GM12878 (cell line): ENCODE results near the gene PRIM1. TPM values are rescaled to one million over a fixed set of nuclear protein-coding genes. Genes with fewer than 3 reads are reported as not detected.

Source experiments
- BCL11A ChIP-seq: IDR thresholded peaks from 2 replicates; pipeline ENCODE4 v1.6.1; 2011; ENCODE audit warnings: low read depth, low read length
- CEBPB ChIP-seq, 2 experiments: fragments of 150-350 bp in 1 of 2; IDR thresholded peaks; 2 replicates each; pipeline ENCODE4 v1.6.1; 2012 to 2014; ENCODE audit warnings: low read depth in 2 of 2, low read length in 2 of 2, borderline replicate concordance in 1 of 2, inconsistent platforms in 1 of 2
- CHD2 ChIP-seq: IDR thresholded peaks from 2 replicates; pipeline ENCODE4 v1.6.1; 2011; ENCODE audit warnings: low read depth, low read length, improper control_type of control experiment, borderline replicate concordance
- CREB1 ChIP-seq: IDR thresholded peaks from 2 replicates; pipeline ENCODE4 v1.6.1; 2012; ENCODE audit warnings: low read depth, mild to moderate bottlenecking, inconsistent platforms
- GABPA ChIP-seq: IDR thresholded peaks from 2 replicates; pipeline ENCODE4 v1.6.1; 2014; ENCODE audit warnings: antibody characterized with exemption, low read depth, mild to moderate bottlenecking, inconsistent platforms
- IKZF1 ChIP-seq: fragments of 450-650 bp; conservative IDR thresholded peaks from 2 replicates; pipeline ENCODE4 v1.6.1; 2017; ENCODE audit warnings: antibody characterized with exemption, mild to moderate bottlenecking
- MTA2 ChIP-seq: fragments of 450-650 bp; IDR thresholded peaks from 2 replicates; pipeline ENCODE4 v1.6.1; 2016; ENCODE audit warnings: low read depth, mild to moderate bottlenecking, moderate library complexity
- NR2C1 ChIP-seq: fragments of 450-650 bp; IDR thresholded peaks from 2 replicates; pipeline ENCODE4 v1.6.1; 2017; ENCODE audit warnings: antibody characterized with exemption, mild to moderate bottlenecking, moderate library complexity
- PBX3 ChIP-seq: IDR thresholded peaks from 2 replicates; pipeline ENCODE4 v1.6.1; 2011; ENCODE audit warnings: mild to moderate bottlenecking, low read depth, low read length, moderate library complexity; ENCODE audit not compliant: insufficient replicate concordance
- RAD21 ChIP-seq: IDR thresholded peaks from 2 replicates; pipeline ENCODE4 v1.6.1; 2011; ENCODE audit warnings: mild to moderate bottlenecking, low read depth, low read length, moderate library complexity; ENCODE audit not compliant: insufficient read depth
- SREBF2 ChIP-seq: IDR thresholded peaks from 2 replicates; pipeline ENCODE4 v1.6.1; 2012; ENCODE audit warnings: mild to moderate bottlenecking, low read length
- TARDBP ChIP-seq: IDR thresholded peaks from 2 replicates; pipeline ENCODE4 v1.6.1; 2016; ENCODE audit warnings: borderline replicate concordance
- ZBED1 ChIP-seq: IDR thresholded peaks from 2 replicates; pipeline ENCODE4 v1.6.1; 2016; ENCODE audit warnings: borderline replicate concordance
- ZNF217 ChIP-seq: fragments of 450-650 bp; IDR thresholded peaks from 2 replicates; pipeline ENCODE4 v1.6.1; 2017; ENCODE audit warnings: antibody characterized with exemption, mild to moderate bottlenecking
- polyA plus RNA-seq, 11 experiments: library from polyadenylated mRNA; depleted of rRNA in 4 of 11; unstranded in 6 of 11; stranded (reverse) in 5 of 11; fragments of >200 nt; fragmentation: Nextera tagmentation in 4 of 11; fragmentation: Illumina TruSeq in 1 of 11; extraction: Ambion mirVana in 4 of 11; extraction: Trizol in 1 of 11; gene quantifications; 1 replicate in 1 of 11; 2 replicates in 10 of 11; pipeline versions ENCODE4 v1.2.1 to v1.2.3, GENCODE V29; 2011 to 2016; ENCODE audit warnings: inconsistent platforms in 2 of 11, missing spikeins in 2 of 11, low read depth in 1 of 11
- total RNA-seq, 4 experiments: library from RNA; depleted of rRNA in 3 of 4; stranded (reverse); fragments of >200 nt in 3 of 4; fragmentation: Illumina TruSeq in 1 of 4; extraction: Trizol in 1 of 4; gene quantifications; 2 replicates each; pipeline versions ENCODE4 v1.2.1 to v1.2.3, GENCODE V29; 2013 to 2021
- TF ChIP-seq, protein P1 (sequence below): IDR thresholded peaks from 2 replicates; pipeline ENCODE4 v1.6.1; 2011; ENCODE audit warnings: low read depth, mild to moderate bottlenecking, low read length, moderate library complexity, borderline replicate concordance; ENCODE audit errors: extremely low read depth
- TF ChIP-seq, protein P2 (sequence below): fragments of 450-650 bp; IDR thresholded peaks from 2 replicates; pipeline ENCODE4 v1.6.1; 2018; ENCODE audit warnings: borderline replicate concordance, mild to moderate bottlenecking; ENCODE audit not compliant: partially characterized antibody

PRIM1 gene
- total and polyA plus RNA-seq, 10 of the 15 experiments (the other 5 are each of a cell fraction or from before 2014, with no cell fraction given): 27.1 to 70.6 (median 55.7) TPM

DNA sequence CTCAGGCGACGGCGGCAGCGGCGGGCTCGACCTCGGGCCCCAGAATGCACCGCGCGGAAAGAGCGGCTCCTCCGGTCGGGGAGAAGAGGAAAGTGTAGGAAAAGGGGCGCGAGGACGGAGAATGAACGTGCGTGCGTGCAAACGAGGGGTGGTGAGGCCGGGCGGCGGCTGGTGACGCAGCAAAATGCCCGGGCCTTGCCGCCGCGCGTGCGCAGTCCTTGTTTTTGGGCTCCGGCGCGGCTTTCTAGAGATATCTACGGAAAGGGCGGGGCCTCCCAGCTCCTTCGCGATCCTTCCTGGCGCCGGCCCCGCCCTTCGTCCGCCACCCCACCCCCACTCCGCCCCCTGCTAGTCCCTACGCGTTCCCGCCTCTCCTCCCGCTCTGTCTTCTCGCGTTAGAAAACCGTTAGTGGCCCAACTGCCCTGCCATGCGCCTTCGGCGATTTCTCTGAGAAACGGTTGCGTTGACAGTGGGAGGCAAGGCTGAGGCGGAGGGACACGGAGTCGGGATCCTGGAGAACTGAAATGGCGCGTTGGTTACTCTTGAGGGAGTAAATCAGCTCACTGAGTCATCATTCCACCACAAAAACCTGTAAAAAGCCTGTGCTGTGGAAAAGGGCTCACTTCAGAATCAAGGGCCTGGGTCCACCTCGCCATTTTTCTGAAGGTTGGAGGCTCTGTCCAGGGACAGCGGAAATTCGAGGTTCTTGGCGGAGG lies 63.8 kb downstream of the PRIM1 start, which contains the start of gene PTGES3 (continued):
- no peak for TF ChIP-seq NR2C1
- TF ChIP-seq TARDBP: no peak
- TF ChIP-seq, protein P1, sequence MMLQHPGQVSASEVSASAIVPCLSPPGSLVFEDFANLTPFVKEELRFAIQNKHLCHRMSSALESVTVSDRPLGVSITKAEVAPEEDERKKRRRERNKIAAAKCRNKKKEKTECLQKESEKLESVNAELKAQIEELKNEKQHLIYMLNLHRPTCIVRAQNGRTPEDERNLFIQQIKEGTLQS: no peak
- TF ChIP-seq IKZF1: peak; percentile 80
- no peak for TF ChIP-seq SREBF2
- TF ChIP-seq, protein P2, sequence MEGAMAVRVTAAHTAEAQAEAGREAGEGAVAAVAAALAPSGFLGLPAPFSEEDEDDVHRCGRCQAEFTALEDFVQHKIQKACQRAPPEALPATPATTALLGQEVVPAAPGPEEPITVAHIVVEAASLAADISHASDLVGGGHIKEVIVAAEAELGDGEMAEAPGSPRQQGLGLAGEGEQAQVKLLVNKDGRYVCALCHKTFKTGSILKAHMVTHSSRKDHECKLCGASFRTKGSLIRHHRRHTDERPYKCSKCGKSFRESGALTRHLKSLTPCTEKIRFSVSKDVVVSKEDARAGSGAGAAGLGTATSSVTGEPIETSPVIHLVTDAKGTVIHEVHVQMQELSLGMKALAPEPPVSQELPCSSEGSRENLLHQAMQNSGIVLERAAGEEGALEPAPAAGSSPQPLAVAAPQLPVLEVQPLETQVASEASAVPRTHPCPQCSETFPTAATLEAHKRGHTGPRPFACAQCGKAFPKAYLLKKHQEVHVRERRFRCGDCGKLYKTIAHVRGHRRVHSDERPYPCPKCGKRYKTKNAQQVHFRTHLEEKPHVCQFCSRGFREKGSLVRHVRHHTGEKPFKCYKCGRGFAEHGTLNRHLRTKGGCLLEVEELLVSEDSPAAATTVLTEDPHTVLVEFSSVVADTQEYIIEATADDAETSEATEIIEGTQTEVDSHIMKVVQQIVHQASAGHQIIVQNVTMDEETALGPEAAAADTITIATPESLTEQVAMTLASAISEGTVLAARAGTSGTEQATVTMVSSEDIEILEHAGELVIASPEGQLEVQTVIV: no peak
- no peak for TF ChIP-seq MTA2
- peak; percentile 96 for TF ChIP-seq CREB1
- TF ChIP-seq BCL11A: no peak
- TF ChIP-seq CHD2: peak; percentile 97
- no peak for TF ChIP-seq CEBPB (IDR thresholded peaks at IDR 0.05; ENCODE audit: borderline replicate concordance in 1 of 2, low read depth in 2 of 2, low read length in 2 of 2)
- TF ChIP-seq RAD21: no peak
- no peak for TF ChIP-seq ZNF217
- TF ChIP-seq ZBED1: peak; percentile 33; the same call in 1 of the 2 replicates
- no peak for TF ChIP-seq PBX3
- TF ChIP-seq GABPA: peak; percentile 40; the same call in 1 of the 2 replicates
- TF ChIP-seq, all 136 proteins: peak for 59
